ENCODE data around the gene CDCA5.
A peak's percentile ranks its signal among the peaks of the same experiment; 100 is the strongest.

CDCA5 gene

GRCh38 chr11:65083834-65084597 lies at the start of gene CDCA5, which contains the start of gene ZFPL1:
TSS of gene CDCA5 (minus strand) at chr11:65084040. CDS start at chr11:65083978, 62 bp downstream.
TSS of gene ZFPL1 (plus strand) at chr11:65084222. CDS start at chr11:65084699, 477 bp downstream.
- peak; percentile 99 for DNase-seq (ENCODE audit: low spot score)
- no peak for FAIRE-seq

DNA sequence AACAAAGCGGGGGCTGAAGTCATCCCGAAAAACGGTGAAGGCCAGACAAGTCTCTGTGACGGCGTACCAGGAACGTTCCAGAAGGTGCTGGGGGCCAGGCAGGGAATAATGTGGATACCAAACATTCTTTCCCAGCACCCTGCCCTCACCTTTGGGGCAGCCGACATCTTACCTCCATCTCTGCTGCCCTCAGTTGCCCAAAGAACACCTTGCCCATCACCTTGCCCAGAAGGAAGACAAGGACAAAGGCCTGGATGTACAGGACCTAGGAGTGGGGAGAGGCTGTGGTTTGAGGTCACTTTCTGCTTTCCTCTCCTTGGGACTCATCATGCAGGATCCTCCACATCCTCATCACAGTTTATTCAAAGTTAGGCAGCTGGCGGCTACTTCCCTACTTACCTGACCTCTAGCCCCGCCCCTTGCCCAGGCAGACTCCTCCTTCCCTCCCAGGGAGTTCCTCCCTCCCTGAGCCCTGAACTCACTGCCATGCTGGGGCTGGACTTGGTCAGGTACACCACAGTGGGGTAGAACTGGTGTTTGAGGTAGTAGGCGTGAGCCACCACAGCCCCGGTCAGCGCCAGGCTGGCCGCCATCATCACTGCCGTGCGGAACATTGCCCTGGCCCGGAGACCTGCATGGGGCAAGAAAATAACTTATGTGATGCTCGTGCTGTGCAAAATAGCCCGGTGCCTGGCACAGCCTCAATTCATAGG lies 49.3 kb upstream of the CDCA5 start:
- no peak for FAIRE-seq
- peak; percentile 61 for DNase-seq (ENCODE audit: low spot score)

GRCh38 chr11:65132238-65132987 lies 48.6 kb upstream of the CDCA5 start:
- DNase-seq (ENCODE audit: low spot score), result no peak
- FAIRE-seq, result no peak

GRCh38 chr11:65131895-65132237 lies 48.0 kb upstream of the CDCA5 start:
- no peak for FAIRE-seq
- no peak for DNase-seq (ENCODE audit: low spot score)

GRCh38 chr11:65131417-65131776 lies 47.6 kb upstream of the CDCA5 start:
- DNase-seq (ENCODE audit: low spot score) (no peak), FAIRE-seq (no peak)

GRCh38 chr11:65130631-65131416 lies 47.0 kb upstream of the CDCA5 start:
- FAIRE-seq (no peak), DNase-seq (ENCODE audit: low spot score) (no peak)

DNA sequence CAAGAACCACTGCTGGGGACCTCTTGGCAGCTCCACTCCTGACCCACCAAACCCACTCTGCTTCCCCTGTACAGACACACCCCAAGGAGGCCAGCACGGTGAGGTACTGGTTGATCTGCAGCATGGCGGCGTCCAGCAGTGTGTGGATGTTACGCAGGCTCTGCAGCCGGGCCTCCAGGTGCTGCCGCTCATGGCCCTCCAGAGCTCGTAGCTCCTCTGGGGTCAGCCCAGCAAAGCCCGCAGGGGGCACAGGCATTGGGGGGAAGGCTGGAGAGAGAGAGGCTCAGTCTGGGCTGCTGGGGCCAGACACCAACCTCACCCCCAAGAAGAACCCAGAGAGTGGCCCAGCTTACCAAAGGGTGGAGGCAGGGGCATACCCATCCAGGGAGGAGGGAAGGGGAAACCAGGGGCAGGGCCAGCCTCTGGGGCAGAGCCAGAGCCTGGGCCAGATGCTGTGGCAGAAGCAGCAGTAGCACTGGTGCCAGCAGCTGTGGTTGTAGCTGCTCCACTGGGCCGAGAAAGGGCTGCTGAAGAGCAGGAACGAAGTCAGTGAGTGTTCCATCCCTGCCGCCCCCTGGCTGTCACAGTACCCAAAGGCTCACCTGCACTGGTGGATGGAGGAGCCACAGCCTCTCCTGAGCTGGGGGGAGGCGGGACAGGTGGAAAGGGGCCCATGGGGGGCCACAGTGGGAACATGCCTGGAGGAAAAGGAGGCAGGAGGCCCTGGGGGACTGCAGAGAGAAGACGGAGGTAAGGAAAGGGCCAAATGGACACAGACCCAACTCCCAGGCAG lies 46.0 kb upstream of the CDCA5 start:
- DNase-seq (ENCODE audit: low spot score), result no peak
- FAIRE-seq, result no peak

DNA sequence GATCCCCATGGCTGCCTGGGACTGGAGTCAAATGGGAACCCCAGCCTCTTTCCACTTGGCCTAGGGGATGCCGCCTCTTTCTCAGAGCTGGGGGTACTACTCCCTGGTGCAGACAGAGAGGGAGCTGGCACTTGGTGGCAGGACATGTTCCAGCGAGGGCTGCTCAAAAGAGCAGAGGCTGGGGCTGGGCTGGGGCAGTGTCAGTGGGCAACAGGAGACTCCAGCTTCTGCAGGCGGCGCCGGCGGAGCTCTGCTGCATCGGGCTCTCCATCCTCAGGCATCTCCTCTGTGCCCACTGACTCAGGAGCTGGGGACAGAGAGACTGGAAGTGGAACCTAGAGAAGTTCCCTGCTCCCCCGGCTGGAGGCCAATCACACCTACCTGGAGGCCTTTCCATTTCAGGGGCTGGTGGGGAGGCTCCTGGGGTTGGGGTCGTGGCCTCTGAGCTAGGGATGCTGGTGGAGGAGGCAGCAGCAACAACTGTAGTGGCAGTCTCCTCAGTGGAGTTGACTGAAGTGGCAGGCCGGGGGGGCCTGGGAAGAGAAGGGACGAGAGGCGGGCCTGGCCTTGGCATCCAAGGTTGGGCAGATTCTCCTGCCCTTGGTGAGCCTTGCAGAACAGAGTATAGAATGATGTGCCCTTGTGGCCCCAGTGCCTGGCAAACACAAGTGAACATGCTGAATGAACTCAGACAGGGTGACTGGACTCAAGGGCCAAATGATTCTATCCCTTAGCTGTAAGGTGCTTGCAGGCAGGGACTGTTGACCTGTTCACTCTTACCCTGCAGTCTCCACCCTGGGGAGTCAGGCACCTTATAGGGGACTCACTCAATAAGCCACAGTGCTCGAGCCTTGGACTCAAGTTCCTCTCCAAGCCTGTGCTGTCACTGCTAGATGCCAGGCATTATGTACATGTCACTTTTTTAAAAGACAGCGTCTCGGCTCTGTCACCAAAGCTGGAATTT lies 44.6 kb upstream of the CDCA5 start:
- DNase-seq (ENCODE audit: low spot score) (no peak), FAIRE-seq (no peak)

DNA sequence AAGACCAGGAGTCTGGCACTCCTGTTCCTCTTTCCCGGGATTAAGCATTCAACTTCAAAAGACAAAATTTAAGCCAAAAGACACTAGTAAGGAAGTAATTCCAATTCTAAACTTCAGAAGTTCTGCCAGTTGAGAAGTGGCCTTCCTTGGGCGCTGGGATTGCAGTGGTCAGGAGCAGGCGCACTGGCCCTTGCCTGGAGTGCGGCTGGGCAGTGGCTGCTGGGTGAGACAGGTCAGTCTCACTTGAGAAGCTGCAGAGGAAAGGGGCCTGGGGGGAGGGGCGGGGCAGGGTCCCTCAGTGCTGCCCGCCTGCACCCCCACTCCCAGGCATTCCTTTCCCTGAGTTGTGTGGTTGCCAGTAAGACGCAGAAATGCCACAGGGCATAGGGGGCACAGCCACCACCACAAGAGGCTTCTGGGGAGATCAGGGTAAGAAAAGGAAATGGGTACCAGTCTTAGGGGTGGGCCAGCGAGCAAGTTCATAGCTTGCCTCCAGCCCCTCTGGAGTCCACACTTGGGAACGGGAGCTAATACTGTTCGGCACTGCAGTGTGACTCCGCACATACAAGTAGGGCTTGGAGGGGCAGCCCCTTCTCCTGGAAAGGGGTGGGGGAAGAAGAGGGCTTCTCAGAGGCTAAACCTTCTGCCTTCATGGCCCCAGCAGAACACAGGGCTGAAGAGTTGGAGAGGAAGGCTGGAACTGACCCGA lies 43.8 kb upstream of the CDCA5 start:
- DNase-seq (ENCODE audit: low spot score) (no peak), FAIRE-seq (no peak)

GRCh38 chr11:65126624-65127274 lies 42.9 kb upstream of the CDCA5 start:
- FAIRE-seq, result no peak
- DNase-seq (ENCODE audit: low spot score), result no peak

- FAIRE-seq (no peak), DNase-seq (ENCODE audit: low spot score) (no peak)
These were observed 41.6 kb upstream of the CDCA5 start for GRCh38 chr11:65125197-65126056.

DNA sequence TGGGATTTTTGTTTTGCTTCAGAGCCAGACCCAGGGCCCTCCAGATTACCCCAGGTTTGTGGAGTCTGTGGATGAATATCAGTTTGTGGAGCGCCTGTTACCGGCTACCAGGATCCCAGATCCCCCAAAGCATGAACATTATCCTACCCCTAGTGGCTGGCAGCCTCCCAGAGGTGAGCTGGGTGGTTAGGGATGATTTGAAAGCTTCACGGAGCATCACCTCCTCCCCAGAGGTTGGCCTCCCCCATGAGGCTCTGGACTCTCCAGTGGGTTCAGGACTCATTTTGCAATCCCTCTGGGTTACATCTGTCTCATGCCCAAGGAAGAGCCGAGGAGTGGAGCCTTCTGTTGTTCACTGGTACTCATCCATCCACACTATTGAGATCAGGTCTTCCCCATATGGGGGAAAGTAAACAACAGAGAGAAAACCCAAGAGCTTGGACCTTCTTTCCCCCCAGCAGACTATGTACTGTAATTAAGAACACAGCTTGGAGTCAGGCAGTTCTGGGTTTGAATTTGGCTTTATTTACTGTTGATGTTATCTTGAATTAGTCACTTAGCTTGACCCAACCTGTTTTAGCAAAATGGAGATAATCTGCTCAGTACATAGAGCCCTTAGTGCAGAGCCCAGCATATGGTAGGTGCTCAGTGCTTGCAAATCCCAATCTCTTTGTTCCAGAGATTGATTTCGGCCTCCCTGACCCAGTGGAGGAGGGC lies 40.8 kb upstream of the CDCA5 start:
- no peak for DNase-seq (ENCODE audit: low spot score)
- FAIRE-seq, result no peak

DNA sequence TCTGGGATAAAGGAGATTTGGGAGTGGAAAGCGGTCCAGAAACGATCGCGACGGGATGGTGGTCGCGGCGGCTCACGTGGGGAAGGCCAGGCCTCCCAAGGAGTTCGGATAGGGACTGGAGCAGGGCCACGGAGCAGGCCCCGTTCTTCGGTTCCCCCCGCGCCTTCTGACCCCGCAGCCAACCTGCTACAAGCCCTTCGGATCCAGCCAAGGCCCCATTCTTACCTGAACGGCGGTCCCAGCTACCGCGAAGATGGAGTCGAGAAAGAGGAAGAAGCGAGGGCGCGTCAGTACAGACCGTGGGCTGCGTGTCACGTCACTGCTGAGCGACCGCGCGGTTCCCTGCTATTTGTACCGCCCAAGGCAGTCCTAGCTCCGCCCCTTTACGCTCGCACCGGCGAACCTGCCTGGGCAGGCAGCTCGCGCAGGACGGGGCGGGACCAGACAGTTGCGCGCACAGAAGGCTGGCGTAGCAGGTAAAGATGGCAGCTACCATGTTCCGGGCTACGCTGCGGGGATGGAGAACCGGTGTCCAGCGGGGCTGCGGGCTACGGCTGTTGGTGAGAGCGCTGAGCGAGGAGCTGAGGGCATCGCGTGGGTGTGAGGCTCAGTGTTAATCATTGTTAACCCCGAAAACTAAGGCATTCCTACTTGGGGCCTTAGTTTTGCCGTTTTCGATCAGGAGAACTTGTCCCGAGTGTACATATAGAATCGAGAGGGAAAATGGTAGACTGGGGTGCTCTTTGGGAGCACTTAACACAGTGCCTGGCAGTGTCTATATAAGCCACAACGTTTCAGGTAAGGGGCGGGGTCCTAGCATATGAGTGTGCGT lies 38.2 kb upstream of the CDCA5 start, which contains the start of the genes FAU and MRPL49:
Gene FAU, minus strand, starts transcription at position 270 of the 832 bp plus-strand sequence. CDS start 321 bp downstream, outside the sequence.
Gene MRPL49, plus strand, starts transcription at position 457 of the 832 bp plus-strand sequence. Its CDS starts 26 bp downstream, at position 483.
- FAIRE-seq, result peak; percentile 94
- DNase-seq (ENCODE audit: low spot score), result peak; percentile 98

DNA sequence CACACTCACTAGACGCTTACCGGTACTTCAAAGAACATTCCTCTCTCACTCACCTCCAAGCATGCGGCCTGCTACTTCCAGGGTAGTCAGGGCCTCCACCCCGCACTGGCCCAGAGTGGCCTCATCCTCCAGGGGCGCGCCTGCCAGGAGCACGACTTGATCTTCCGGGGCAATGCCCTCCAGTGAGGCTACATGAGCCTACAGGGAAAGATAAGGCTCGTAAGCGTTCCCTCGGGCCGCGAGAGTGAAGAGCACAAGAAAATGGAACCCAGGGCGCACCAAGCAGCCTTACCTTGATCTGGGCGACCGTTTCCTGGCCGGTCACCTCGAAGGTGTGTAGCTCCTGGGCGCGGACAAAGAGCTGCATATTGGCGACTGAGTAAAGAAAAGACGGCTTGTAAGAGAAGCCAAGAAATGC lies 37.6 kb upstream of the CDCA5 start:
- no peak for FAIRE-seq

GRCh38 chr11:65120831-65121230 lies 37.0 kb upstream of the CDCA5 start:
- FAIRE-seq, result no peak
- no peak for DNase-seq (ENCODE audit: low spot score)

More for the DNA sequence above, 37.6 kb upstream of the CDCA5 start:
- DNase-seq (ENCODE audit: low spot score), result no peak

- FAIRE-seq, result no peak
- DNase-seq (ENCODE audit: low spot score), result no peak
These were observed 35.8 kb upstream of the CDCA5 start for GRCh38 chr11:65119670-65119995.
